HG03342 (cell line): ENCODE results near the gene INSL3.
"Not testable (repeated sequence)": the region's sequence is repeated elsewhere in the genome, so short reads cannot be mapped to it uniquely, and the experiment has no call there.

Source experiments
- ATAC-seq: cut with Tn5 transposase; IDR thresholded peaks from one replicate; pipeline ENCODE4 v1.9.1; 2021; ENCODE audit warnings: mild to moderate bottlenecking, moderate library complexity; ENCODE audit not compliant: unreplicated experiment

The INSL3 gene

DNA sequence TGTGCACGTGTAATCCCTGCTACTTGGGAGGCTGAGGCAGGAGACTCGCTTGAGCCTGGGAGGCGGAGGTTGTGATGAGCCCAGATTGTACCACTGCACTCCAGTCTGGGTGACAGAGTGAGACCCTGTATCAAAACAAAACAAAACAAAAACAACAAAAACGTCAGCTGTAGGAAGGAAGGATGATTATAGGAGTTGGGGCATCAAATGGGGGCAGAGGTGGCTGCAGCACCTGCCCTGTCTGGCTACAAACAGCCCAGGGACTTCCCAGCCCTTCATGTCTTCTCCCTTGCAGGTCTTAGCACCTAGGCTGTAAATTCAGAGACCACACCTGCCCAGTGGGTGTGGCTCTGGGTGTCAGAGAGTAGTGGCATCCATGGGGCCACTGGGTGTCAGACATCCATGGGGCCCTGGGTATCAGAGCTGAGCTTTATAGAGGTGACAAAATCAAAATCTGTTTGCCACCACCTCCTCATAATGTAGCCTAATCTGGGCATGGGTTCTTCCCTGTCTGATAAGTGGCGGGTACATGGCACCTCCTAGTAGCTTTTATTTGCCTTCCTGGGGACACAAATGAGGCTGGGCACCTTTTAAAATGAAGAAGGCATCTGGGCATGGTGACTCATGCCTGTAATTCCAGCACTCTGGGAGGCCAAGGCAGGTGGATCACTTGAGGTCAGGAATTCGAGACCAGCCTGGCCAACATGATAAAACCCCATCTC, 31.1 kb downstream of the INSL3 start:
- no peak for ATAC-seq

DNA sequence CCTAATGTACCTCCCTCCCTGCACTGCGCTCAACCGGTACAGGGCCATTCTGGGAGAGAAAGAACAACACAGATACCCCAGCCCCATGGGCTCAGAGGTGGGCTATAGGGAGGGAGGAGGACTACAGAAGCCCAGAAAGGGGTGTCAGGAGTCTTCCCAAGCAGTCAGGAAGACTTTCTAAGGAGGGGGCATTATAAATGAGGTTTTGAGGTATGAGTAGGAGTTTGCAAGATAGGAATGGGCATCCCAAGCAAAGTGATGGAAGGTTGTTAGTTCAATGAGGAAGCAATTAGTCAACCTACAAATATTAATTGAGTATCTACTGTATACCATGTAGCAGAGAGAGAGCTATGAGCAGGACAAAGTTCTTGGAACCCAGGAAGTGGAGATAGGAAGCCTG, 32.7 kb downstream of the INSL3 start:
- ATAC-seq: no peak

DNA sequence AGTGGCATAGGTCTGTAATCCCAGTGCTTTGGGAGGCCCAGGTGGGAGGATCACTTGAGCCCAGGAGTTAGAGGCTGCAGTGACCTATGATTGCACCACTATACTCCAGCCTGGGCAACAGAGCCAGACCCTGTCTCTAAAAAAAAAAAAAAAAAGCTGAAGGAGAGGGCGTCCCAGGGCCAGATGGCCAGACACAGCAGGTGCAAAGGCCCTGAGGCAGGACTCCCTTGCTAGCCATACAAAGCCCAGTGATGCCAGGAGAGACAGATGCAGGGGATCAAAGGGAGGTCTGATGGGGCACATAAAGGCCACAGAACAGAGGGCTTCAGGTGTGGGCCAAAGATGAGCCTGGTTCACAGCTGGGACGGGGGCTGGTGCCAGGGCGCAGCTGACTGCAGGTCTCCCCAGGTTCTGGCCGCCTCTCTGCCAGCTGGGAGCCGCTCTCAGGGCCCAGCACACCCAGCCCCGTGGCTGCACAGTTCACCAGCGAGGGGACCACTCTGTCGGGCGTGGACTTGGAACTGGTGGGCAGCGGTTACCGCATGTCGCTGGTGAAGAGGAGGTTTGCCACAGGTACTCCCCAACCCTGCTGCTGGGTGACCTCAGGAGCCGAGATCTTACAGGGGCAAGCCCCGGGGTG, 33.9 kb downstream of the INSL3 start:
- no peak for ATAC-seq

DNA sequence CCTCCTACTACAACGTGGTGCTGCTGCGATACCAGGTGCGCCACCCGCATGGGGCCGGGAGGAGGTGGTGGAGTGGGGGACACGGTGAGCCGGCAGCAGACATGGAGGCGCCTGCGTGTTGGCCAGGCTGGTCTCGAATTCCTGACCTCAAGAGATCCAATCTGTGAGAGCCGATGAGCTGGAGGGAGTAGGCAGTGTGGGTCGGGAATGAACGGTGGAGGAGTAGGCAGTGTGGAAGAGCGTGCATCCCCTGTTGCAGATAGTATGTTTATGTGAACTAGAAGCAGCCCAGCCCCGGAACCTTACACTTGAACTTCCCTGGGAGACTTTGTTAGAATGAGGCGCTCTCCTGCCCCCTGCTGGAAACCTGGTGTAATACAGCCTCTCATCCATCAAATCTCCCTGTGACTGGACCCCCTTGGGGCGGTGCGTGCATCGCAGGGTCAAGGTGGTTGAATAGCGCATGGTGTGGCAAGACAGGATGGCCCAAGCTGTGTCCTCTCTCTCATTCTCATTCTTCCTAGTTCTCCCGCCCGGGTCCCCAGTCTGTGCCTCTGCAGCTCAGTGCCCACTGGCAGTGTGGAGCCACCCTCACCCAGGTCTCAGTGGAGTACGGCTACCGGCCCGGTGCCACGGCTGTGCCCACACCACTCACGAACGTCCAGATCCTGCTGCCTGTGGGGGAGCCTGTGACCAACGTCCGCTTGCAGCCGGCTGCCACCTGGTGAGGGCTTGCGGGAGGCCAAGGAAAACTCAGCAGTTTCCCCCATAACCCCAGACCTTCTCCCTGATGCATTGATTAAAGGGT, 36.9 kb downstream of the INSL3 start:
- ATAC-seq: no peak

DNA sequence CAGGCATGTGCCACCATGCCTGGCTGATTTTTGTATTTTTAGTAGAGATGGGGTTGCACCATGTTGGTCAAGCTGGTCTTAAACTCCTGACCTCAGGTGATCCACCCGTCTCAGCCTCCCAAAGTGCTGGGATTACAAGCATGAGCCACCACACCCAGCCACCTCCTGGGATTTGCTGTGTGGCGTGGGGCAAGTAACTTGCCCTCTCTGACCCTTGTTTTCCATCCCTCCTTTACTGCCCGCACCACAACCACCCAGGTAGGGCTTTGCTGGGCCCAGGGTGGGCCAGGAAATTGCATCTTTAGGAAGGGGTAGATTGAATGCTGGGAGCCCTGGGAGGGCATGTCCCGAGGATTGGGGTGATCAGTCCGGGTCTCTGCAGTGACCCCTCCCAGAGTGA, 37.6 kb downstream of the INSL3 start:
- ATAC-seq: not testable (repeated sequence)

- ATAC-seq: no peak
These were observed 40.5 kb downstream of the INSL3 start for GRCh38 chr19:17780781-17781180.

DNA sequence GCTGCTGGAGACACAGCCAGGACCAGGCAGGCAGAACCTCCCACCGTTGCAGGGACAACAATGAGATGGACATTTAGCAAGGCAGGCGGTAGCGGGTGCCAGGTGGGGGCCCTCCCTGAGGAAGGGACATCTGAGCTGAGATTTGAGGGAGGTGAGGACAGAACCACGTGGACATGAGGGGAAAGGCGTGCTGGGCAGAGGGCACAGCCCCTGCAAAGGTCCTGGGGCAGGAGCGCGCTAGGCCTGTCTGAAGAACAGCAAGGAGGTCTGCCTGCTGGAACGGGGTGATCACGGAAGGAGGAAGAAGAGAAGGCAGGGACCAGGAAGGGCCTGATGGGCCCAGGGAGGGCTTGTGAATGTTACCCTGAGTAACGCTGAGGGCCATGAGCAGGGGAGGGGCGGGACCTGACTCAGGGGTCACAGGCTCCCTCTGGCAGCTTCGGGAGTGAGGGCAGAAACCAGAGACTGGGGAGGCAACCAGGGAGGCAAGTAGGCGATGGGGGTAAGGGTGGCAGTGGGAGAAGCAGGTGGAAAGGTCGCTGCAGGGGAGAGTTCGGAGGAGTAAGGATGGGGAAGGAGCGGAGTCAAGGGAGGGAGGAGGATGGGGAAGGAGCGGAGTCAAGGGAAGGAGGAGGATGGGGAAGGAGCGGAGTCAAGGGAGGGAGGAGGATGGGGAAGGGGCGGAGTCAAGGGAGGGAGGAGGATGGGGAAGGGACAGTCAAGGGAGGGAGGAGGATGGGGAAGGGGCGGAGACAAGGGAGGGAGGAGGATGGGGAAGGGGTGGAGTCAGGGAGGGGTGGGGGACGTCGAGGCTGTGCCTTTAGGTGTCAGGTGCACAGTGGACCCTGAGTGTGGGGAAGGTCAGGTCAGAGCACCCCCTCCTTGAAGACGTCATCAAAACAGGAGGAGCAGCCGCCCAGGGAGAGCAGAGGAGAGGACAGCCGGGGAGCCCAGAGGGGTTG, 42.1 kb downstream of the INSL3 start:
- ATAC-seq: no peak

DNA sequence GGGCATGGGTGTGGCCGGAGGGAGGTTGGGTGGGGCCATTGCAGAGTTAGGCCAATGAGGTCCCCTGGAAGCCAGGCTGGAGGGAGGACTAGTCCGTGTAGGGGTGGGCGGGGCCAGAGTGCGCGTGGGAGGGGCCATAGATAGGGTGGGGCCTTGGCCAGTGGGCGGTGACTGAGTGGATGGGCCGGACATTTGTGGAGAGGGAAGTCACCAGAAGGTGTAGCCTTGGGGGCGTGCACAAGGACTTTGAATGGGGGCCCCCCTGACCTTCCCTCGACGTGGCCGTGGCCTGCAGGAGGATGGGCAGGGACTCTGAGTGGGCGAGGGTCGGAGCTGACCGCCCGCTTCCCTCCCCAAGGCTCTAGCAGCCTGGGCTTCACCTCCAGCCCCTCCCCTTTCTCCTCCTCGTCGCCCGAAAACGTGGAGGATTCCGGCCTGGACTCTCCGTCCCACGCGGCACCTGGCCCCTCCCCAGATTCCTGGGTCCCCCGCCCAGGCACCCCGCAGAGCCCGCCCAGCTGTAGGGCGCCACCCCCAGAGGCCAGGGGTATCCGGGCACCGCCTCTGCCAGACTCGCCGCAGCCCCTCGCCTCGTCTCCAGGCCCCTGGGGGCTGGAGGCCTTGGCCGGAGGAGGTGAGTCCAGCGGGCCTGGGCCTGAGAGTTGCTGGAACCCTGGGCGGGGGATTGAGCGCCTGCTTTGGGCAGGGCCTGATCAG, 42.9 kb downstream of the INSL3 start:
- no peak for ATAC-seq

DNA sequence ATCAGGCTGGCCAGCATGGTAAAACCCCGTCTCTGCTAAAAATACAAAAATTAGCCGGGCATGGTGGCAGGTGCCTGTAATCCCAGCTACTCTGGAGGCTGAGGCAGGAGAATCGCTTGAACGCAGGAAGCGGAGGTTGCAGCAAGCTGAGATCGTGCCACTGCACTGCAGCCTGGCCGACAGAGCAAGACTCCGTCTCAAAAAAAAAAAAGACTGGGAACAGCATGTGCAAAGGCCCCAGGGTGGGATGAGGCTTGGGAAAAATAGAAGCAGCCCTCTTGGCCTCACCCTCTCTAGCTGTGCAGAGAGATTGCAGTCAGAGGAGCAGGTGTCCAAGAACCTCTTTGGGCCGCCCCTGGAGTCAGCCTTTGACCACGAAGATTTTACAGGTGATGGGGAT, 43.5 kb downstream of the INSL3 start:
- ATAC-seq: not testable (repeated sequence)

- ATAC-seq: peak; percentile 72
These were observed 45.1 kb downstream of the INSL3 start for GRCh38 chr19:17775991-17776803.

- ATAC-seq: no peak
These were observed 45.9 kb downstream of the INSL3 start for GRCh38 chr19:17775245-17775927.

- ATAC-seq: no peak
These were observed 49.1 kb downstream of the INSL3 start for GRCh38 chr19:17772172-17772571.

DNA sequence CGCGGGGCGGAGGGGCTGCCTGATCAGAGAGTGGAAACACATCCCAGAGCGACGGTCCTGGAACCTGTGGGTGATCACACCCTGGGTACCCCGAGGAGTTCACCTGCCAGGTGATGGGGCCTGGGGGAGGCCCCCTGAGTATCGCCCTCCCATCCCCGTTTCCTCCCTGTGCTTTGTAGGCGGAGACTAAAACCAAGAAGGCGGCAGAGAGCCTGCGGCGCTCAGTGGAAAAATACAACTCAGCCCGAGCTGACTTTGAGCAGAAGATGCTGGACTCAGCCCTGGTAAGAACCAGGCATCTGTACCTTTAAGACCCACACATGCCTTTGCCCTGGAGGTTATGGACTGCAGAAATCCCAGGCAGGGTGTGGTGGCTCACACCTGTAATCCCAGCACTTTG, 50.7 kb downstream of the INSL3 start:
- ATAC-seq: no peak

DNA sequence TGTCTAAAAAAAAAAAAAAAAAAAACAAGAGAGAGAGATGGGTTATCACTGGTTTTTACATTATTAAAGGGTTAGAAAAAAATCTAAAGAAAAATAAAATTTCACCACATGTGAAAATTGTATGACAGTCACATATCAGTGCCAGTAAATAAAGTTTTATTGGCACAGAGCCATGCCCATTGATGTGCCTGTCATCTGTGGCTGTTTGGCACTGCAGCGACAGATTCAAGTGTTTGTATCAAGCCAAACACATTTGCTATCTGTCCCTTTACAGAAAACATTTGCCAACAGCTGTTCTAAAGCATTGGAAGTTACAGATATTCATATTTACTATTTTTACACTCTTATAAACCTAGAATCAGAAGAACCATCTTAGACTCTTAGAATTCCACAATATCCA, 53.8 kb downstream of the INSL3 start:
- no peak for ATAC-seq

DNA sequence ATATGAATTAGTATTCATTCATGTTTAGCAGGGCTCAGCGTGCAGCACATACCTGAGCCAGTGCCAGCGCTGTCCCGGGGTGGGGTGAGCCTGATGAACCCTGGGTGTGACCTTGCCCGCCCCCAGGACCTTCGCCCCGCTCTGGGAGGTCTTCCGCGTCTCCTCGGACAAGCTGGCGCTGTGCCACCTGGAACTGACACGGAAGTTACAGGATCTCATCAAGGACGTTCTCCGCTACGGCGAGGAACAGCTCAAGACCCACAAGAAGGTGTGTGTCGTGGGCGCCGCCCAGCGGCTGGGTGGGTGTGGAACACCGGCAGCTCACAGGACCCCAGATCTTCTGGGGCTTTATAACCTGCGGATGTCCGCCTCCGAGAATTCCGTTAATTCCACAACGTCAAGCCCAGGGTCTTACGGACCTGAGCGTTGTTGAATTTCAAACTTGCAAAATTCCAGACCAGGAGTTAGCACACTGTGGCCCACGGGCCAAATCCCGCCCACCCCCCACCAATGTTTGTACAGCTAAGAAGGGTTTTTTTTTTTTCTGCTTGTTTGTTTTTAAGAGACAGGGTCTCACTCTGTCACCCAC, 54.7 kb downstream of the INSL3 start:
- ATAC-seq: no peak
